ENCODE measurements around the gene C9orf153.

C9orf153 gene

DNA sequence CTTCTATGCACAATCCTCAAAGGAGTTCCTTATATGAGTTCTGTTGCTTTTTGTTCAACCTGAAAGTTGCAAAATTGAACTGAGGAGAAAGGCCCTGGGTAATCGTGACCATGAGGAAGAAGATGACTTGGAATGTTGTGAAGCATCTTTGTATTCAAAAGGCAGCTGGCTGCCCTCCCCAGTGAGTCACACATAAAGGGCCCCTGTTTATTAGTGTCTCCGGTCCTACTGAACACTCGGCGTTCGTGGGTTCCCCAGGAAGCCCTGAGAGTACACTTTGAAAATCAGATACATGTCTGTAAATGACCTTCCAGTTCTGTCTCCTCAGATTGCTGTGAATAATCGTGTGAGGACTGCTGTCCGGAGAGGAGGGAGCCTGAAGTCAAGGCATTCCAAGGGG is 73.6 kb downstream of the C9orf153 start:
- DNase-seq: no peak

DNA sequence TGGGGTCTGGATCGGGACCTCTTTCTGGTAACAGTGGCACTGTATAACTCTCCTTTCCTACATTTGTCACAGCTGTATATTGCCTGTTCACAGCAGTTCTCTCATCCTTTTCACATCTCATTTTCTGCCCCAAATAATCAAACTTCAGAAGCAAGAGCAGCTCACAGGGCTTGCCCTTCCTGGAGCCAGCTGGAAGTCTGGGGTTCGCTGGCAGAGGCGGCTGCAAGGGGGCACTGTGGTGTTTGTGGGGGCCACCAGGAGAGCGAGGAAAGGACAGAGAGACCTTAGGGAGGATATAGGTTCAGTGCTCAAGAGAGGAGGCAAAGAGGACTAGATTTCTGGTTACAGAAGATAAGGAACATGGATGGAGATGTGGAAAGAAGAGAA is 75.3 kb downstream of the C9orf153 start:
- DNase-seq: no peak

DNA sequence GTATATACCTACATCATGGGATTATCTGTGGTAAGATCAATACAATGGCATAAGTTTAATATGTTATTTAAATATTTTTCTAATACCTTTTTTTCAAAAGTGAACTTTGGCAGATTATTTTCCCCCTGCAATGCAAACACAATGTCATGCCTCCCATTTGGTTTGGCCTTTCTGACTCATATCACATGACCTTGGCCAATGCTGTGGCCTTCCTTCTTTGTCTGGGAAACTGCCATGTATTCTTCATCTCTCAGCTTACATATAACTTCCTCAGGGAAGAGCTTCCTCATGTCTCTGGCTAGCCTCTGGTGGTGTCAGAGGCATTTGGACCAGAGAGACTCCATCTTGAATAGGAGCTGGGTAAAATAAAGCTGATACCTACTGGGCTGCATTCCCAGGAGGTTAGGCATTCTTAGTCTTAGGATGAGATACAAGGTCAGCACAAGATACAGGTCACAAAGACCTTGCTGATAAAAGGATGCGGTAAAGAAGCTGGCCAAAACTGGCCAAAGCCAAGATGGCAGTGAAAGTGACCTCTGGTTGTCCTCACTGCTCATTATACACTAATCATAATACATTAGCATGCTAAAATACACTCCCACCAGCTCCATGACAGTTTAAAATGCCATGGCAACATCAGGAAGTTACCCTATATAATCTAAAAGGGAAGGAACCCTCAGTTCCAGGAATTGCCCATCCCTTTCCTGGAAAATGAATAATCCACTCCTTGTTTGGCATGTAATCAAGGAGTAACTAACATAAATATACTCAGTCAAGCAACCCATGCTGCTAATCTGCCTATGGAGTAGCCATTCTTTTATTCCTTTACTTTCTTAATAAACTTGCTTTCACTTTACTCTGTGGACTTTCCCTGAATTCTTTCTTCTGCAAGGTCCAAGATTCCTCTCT is 76.0 kb downstream of the C9orf153 start:
- DNase-seq: no peak

DNA sequence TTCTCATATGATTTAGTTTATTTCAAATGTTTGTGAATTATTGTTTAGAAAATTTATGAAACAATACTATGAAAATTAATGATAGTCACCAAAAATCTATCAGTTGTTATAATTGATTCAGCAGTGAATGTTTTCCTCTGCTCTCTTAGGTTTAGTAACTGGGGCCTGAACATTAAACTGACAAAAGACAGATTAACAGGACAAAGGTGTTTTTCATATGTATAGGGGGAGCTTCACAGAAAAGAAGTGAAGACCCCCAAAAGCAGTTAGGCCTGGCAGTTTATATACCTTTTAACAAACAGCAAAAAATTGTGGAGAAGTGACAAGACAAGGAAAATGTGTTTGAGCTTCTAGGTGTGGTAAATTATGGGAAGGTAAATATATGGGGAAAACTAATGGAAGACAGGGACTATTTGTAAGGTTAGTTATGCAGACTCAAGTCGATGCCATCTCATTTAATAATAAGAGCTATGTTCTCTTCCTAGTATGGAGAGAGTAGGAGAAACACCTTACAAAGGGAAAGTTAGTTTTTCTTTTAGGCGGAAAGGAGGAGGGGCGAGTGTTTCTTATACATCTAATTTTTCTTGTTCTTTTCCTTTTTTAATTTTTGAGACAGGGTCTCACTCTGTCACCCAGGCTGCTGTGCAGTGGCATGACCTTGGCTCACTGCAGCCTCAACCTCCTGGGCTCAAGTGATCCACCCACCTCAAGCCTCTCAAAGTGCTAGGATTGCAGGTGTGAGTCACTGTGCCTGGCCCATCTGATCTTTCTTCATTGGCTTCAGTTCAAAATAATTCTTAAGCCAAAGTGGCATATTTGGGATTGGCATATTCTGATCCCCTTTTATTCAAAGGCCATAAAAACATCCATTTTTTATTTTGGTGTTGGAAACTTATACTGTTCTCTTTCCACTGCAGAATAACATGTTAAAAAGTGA is 77.8 kb downstream of the C9orf153 start:
- no peak for DNase-seq

DNA sequence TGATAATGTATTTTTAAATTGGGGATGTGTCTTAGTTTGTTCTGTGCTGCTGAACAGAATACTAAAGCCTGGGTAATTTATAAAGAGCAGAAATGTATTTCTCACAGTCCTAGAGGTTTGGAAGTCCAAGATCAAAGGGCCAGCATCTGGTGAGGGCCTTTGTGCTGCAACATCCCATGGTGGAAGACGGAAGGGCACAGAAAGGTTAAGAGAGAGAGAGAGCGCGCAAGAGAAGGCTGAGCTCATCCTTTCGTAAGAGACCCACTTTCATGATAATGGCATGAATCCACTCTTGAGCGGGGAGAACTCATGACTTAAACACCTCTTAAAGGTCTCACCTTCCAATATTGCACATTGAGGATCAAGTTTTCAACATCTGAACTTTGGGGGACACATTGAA is 81.0 kb downstream of the C9orf153 start:
- no peak for DNase-seq

DNA sequence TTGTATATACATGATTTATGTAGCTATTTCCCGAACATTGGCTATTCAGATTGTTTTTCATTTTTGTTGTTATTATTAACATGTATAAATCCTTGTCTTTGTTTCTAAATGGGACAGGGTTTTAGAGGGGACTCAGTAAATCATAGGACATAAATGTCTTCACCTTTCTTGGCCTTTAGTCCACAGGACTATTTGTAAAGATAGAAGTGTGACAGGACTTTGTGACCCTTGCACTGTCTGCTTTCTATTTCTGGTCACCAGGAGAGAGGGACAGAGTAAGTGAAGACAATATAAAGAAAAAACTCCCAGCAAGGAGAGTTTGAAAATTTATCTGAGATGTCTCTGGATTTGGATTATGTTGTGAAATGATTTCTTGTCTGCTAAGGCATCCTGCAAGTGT is 81.5 kb downstream of the C9orf153 start:
- no peak for DNase-seq

DNA sequence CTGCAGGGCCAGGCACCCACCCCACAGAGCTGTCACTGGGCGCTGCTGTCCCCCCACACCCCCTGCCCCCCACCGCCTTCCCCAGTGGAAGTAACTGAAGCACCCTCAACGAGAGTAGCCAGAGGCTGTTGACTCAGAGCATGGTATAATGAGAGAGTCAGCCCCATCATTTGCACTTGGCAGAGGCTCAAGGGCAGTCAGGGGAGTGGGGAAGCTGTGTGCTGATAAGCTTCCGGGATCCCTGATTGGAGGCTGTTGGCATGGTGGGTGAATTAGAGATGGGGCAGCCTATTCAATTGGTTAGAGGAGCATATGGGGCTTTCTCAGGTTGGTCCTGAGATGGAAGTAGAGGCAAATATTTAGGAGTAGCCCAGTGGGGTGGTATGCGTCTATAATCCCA is 83.0 kb downstream of the C9orf153 start:
- DNase-seq: peak; percentile 60

DNA sequence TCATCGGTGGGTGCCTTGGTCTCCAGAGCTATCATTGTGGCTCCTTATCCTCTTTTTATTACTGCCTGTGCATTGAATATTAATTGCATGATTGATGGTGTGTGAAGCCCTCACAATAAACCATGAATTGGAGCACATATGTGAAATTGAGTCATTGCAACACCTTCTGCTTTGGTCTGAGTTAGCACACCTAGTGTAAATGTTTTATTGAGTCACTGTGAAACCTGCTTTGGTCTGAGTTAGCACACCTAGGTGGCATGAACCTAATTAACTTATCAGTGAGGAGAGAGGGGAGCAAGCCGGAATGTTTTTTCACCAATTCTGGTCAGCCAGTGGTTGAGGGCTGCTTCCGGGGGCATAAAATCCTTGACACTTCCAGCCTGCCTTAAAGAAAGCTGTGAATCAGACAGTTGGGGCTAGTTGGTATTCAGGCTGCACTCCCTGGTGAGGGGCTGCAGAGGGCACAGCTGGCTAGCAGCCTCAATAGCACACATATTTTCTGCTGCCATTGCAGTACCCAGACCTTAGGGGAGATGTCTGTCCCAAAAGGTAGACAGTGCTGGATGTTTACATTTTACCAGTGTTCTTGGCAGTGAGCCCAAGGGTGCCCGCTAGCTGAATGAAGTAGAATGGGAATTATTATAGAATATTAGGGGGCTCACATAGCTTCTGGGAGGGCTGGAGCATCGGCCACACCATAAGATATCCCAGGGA is 83.6 kb downstream of the C9orf153 start:
- DNase-seq: peak; percentile 20

DNA sequence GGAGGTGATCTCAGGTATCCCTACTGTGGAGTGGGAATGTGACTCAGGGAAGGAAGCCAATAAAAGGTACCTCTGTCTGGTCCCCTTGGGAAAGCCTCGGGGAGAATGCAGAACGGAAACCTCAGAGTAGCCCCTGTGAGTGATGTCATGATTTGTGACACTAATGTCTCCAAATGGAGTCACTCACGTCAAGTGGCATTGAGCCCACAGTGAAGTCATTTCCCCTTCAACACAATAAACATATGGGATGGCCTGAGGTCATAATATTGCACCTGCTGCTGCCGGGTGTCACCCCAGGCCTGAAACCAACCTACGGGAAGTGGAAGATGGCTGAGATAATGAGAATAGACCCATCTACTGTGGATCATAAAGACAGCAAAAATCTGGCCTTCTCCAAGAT is 84.2 kb downstream of the C9orf153 start:
- peak; percentile 43 for DNase-seq
